K562 (cell line): ENCODE results near the gene PCBP4. TPM values are rescaled to one million over a fixed set of nuclear protein-coding genes. Genes with fewer than 3 reads are reported as not detected.

Source experiments
- ATAC-seq: fragments of 200-7000 bp; cut with Tn5 transposase; 3 replicates; pipeline ENCODE4 v1.9.1; 2020; ENCODE audit warnings: moderate library complexity
- BruUV-seq: library from RNA; stranded (reverse); fragments of 400-500 nt; replicated peaks from 2 replicates; lab custom pipeline; 2021; lab: Mats Ljungman, UMichigan
- CTCF ChIA-PET: fragments of 300-600 bp; formaldehyde crosslinking; extraction: SDS; loops from one replicate; lab custom pipeline; 2021; ENCODE audit warnings: low intra/inter-chr PET ratio; lab: Yijun Ruan, JAX
- POLR2A ChIA-PET: fragments of 300-600, 350-650 bp; sonication (Branson Sonifier 250); formaldehyde crosslinking; extraction: SDS; loops from one replicate; lab custom pipeline; 2021; ENCODE audit warnings: antibody characterized with exemption, inconsistent platforms; lab: Yijun Ruan, JAX
- DNase-seq, 4 experiments: peaks; one replicate each; pipeline versions ENCODE4 v3.0.0 to v3.0.0-alpha.2; 2011 to 2018; ENCODE audit warnings: low spot score in 3 of 4, mixed read lengths in 3 of 4; ENCODE audit errors: extremely low read depth in 1 of 4
- FAIRE-seq: peaks from 2 replicates; lab custom pipeline; 2011; peaks lifted over from hg19 to GRCh38; lab: Jason Lieb, UNC
- H2AFZ ChIP-seq: 2 replicates; pipeline ENCODE4 v1.6.0; 2011; ENCODE audit warnings: low read depth, low read length, control low read depth, inconsistent platforms
- H3K27ac ChIP-seq: fragments of 200-600 bp; 3 replicates; pipeline ENCODE4 v1.8.0; 2011; ENCODE audit warnings: low read depth, mild to moderate bottlenecking, control low read depth, inconsistent platforms, low read length, moderate library complexity, mixed read lengths; ENCODE audit errors: extremely low read depth
- H3K27me3 ChIP-seq, 2 experiments: fragments of 300-600 bp in 1 of 2; 2 replicates in 1 of 2; 3 replicates in 1 of 2; pipeline versions ENCODE4 v1.6.0 to v1.8.0; 2011; ENCODE audit warnings: inconsistent platforms in 2 of 2, low read length in 2 of 2, mild to moderate bottlenecking in 1 of 2, mixed read lengths in 1 of 2, moderate library complexity in 1 of 2; ENCODE audit not compliant: control insufficient read depth in 2 of 2, insufficient read depth in 2 of 2
- H3K36me3 ChIP-seq: fragments of 300-600 bp; 3 replicates; pipeline ENCODE4 v1.8.0; 2011; ENCODE audit warnings: mild to moderate bottlenecking, low read length, inconsistent platforms; ENCODE audit not compliant: control insufficient read depth, insufficient read depth
- H3K4me1 ChIP-seq, 2 experiments: fragments of 200-600 bp in 1 of 2; replicated peaks in 1 of 2; 2 replicates in 1 of 2; 3 replicates in 1 of 2; pipeline versions ENCODE4 v1.5.1 to v1.8.0; 2011; ENCODE audit warnings: inconsistent platforms in 2 of 2, low read length in 2 of 2, mild to moderate bottlenecking in 1 of 2, mixed read lengths in 1 of 2, moderate library complexity in 1 of 2; ENCODE audit not compliant: control insufficient read depth in 2 of 2, insufficient read depth in 2 of 2
- H3K4me2 ChIP-seq: 2 replicates; pipeline ENCODE4 v1.6.1; 2011; ENCODE audit warnings: low read length, control low read depth, inconsistent platforms, mixed read lengths; ENCODE audit not compliant: insufficient read depth
- H3K4me3 ChIP-seq: fragments of 200-600 bp; sonication (generic), shearing (Covaris generic); 2 replicates; pipeline ENCODE4 v1.5.1; 2016; ENCODE audit warnings: control low read depth, inconsistent platforms
- H3K79me2 ChIP-seq: fragments of 200-600 bp; 3 replicates; pipeline ENCODE4 v1.8.0; 2011; ENCODE audit warnings: low read length, inconsistent platforms; ENCODE audit not compliant: control insufficient read depth, insufficient read depth
- H3K9ac ChIP-seq, 2 experiments: 2 replicates each; pipeline versions ENCODE4 v1.6.0 to v1.6.1; 2011; ENCODE audit warnings: low read depth in 2 of 2, low read length in 2 of 2, control low read depth in 1 of 2, inconsistent platforms in 1 of 2, mild to moderate bottlenecking in 1 of 2, mixed read lengths in 1 of 2; ENCODE audit not compliant: insufficient read depth in 1 of 2
- H3K9me1 ChIP-seq: one replicate; pipeline ENCODE4 v1.6.0; 2011; ENCODE audit warnings: inconsistent platforms, mild to moderate bottlenecking, low read length, moderate library complexity; ENCODE audit not compliant: control insufficient read depth, insufficient read depth
- H3K9me3 ChIP-seq: replicated peaks from 2 replicates; pipeline ENCODE4 v1.5.1; 2011; ENCODE audit warnings: low read depth, low read length, inconsistent platforms; ENCODE audit not compliant: control insufficient read depth, insufficient read depth
- H4K20me1 ChIP-seq: replicated peaks from 2 replicates; pipeline ENCODE4 v1.6.1; 2011; ENCODE audit warnings: low read length, inconsistent platforms, mixed read lengths; ENCODE audit not compliant: control insufficient read depth, insufficient read depth
- ATF1 ChIP-seq, 2 experiments: fragments of 450-650 bp in 1 of 2; IDR thresholded peaks; 2 replicates each; pipeline ENCODE4 v1.6.1; 2016; ENCODE audit warnings: missing compliant biosample characterization in 1 of 2, missing genetic modification characterization in 1 of 2
- FOXA1 ChIP-seq: fragments of 450-650 bp; IDR thresholded peaks from 2 replicates; pipeline ENCODE4 v1.6.1; 2016; ENCODE audit warnings: mild to moderate bottlenecking, borderline replicate concordance
- HLTF ChIP-seq: fragments of 450-650 bp; IDR thresholded peaks from 2 replicates; pipeline ENCODE4 v1.6.1; 2016
- HOXB6 ChIP-seq: fragments of 250-450 bp; sonication (Bioruptor Pico); IDR thresholded peaks from 2 replicates; pipeline ENCODE4 v1.5.1; 2022; ENCODE audit warnings: mild to moderate bottlenecking, borderline replicate concordance
- JUN ChIP-seq, 2 experiments: sonication (generic) in 1 of 2; formaldehyde crosslinking in 1 of 2; IDR thresholded peaks; 2 replicates each; pipeline versions ENCODE4 v1.6.1 to v1.8.0; 2012 to 2022; ENCODE audit warnings: borderline replicate concordance in 2 of 2, mild to moderate bottlenecking in 2 of 2, improper control_type of control experiment in 1 of 2, low read depth in 1 of 2, low read length in 1 of 2, missing genetic modification reagents in 1 of 2
- POLR2G ChIP-seq: fragments of 200-400 bp; formaldehyde crosslinking; IDR thresholded peaks from 2 replicates; pipeline ENCODE4 v1.6.1; 2017; ENCODE audit warnings: low read depth, mild to moderate bottlenecking, antibody characterized with exemption, low read length, moderate library complexity
- RBFOX2 ChIP-seq: fragments of 200-400 bp; formaldehyde crosslinking; IDR thresholded peaks from 2 replicates; pipeline ENCODE4 v1.6.1; 2017; ENCODE audit warnings: low read depth, mild to moderate bottlenecking, low read length, moderate library complexity
- RBM14 ChIP-seq: fragments of 200-400 bp; formaldehyde crosslinking; IDR thresholded peaks from 2 replicates; pipeline ENCODE4 v1.6.1; 2018; ENCODE audit warnings: low read depth, mild to moderate bottlenecking, low read length, moderate library complexity, borderline replicate concordance; ENCODE audit not compliant: insufficient read depth
- SREBF2 ChIP-seq: sonication (generic); formaldehyde crosslinking; IDR thresholded peaks from 2 replicates; pipeline ENCODE4 v1.4.0; 2020; ENCODE audit warnings: mild to moderate bottlenecking, missing genetic modification reagents
- SRSF9 ChIP-seq: fragments of 200-400 bp; formaldehyde crosslinking; IDR thresholded peaks from 2 replicates; pipeline ENCODE4 v1.6.1; 2017; ENCODE audit warnings: low read depth, low read length, borderline replicate concordance
- TAL1 ChIP-seq: fragments of 450-650 bp; IDR thresholded peaks from 2 replicates; pipeline ENCODE4 v1.6.1; 2016; ENCODE audit warnings: mild to moderate bottlenecking
- ZFP30 ChIP-seq: fragments of 250-450 bp; sonication (Bioruptor Pico); IDR thresholded peaks from 2 replicates; pipeline ENCODE4 v1.8.0; 2022; ENCODE audit warnings: moderate library complexity, mild to moderate bottlenecking, inconsistent platforms, borderline replicate concordance
- ZNF232 ChIP-seq: sonication (generic); formaldehyde crosslinking; IDR thresholded peaks from 2 replicates; pipeline ENCODE4 v1.8.0; 2022; ENCODE audit warnings: mild to moderate bottlenecking, missing genetic modification reagents
- ZNF717 ChIP-seq: fragments of 250-450 bp; sonication (Bioruptor Pico); IDR thresholded peaks from 2 replicates; pipeline ENCODE4 v1.5.0; 2021
- ZNF76 ChIP-seq: fragments of 250-450 bp; sonication (Bioruptor Pico); IDR thresholded peaks from 2 replicates; pipeline ENCODE4 v1.4.0; 2020; ENCODE audit warnings: mild to moderate bottlenecking, moderate library complexity, borderline replicate concordance
- WGBS: fragments of 100-300 bp; shearing (Covaris generic); methylation state at CpG from one replicate; pipeline ENCODE4 v1.1.6; 2016; ENCODE audit warnings: low coverage, mixed read lengths; ENCODE audit not compliant: insufficient coverage; ENCODE audit errors: missing lambda C conversion rate; 5-methylcytosine and 5-hydroxymethylcytosine counted together
- in situ Hi-C: fragments of 300-500 bp; cut with MboI; formaldehyde crosslinking; loops from 4 replicates; pipeline ENCODE4 v1.15.0; 2018; ENCODE audit warnings: inconsistent platforms, mixed read lengths
- intact Hi-C: fragments of 100-400 bp; cut with micrococcal nuclease; formaldehyde crosslinking; loops from 2 replicates; pipeline ENCODE4 v1.14.2; 2022
- polyA plus RNA-seq, 8 experiments: library from polyadenylated mRNA; depleted of rRNA in 4 of 8; stranded (reverse) in 5 of 8; unstranded in 3 of 8; fragments of >200 nt; fragmentation: Nextera tagmentation in 2 of 8; fragmentation: Illumina TruSeq in 1 of 8; extraction: Ambion mirVana in 2 of 8; extraction: Trizol in 1 of 8; gene quantifications; 2 replicates each; pipeline versions ENCODE4 v1.2.1 to v1.2.3, GENCODE V29; 2011 to 2014; ENCODE audit warnings: inconsistent platforms in 1 of 8, missing spikeins in 1 of 8
- total RNA-seq, 7 experiments: library from RNA; depleted of rRNA in 6 of 7; stranded (reverse); fragments of >200 nt in 6 of 7; fragmentation: Illumina TruSeq in 2 of 7; extraction: Trizol in 2 of 7; gene quantifications; 2 replicates each; pipeline versions ENCODE4 v1.2.1 to v1.2.3, GENCODE V29; 2011 to 2021; ENCODE audit warnings: low replicate concordance in 1 of 7

Gene PCBP4
- total and polyA plus RNA-seq, 9 of the 15 experiments (the other 6 are each of a cell fraction or from before 2014, with no cell fraction given): 0.06 to 5.8 (median 2.6) TPM

DNA sequence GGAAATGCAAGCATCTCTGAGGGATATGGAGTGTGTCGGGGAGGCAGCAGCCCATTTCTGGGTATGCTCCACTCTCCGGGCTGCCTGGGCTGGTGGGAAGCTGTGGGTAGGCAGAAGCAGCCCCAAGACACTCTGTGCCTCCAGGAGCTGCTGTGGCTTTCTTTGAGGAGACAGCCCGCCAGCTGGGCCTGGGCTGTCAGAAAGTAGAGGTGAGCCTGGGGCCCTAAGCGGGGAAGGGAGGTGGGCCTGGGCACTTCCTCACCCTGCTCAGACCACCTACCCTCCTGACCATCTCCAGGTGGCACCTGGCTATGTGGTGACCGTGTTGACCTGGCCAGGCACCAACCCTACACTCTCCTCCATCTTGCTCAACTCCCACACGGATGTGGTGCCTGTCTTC is 17.8 kb upstream of the PCBP4 start:
- Histone ChIP-seq H3K36me3 (peaks cover 34% of the 10 kb centered on the region; the same call in 2 of the 3 replicates), H2AFZ (no peak overlapping the region), H4K20me1 (no peaks in the 10 kb centered on the region), H3K4me2 (peak overlapping the region; percentile 96), H3K79me2 (peaks cover 47% of the 10 kb centered on the region), H3K4me1 (peaks cover 35 to 68% of the 10 kb centered on the region in 2 experiments; a peak in 4 of 5 replicates), H3K9ac (peak overlapping the region; percentile 51 to 94), H3K9me3 (no peaks in the 10 kb centered on the region), H3K27me3 (no peaks in the 10 kb centered on the region), H3K4me3 (peak overlapping the region; percentile 55; the same call in 1 of the 2 replicates), H3K9me1 (no peaks in the 10 kb centered on the region), H3K27ac (peak overlapping the region; percentile 28; the same call in 2 of the 3 replicates)
- in situ Hi-C loops: no loop called here
- BruUV-seq: no TSS peak
- no peak for ATAC-seq
- ChIA-PET CTCF (no interaction called here), POLR2A (interaction anchor here (0.7 to 5.2 kb wide), 3 partner anchors 8 to 147 kb away, joined by 3 to 105 read pairs (median 3); partner anchors contain the start of gene RPL29)
- 56% methylated on average over 3 of the region's 6 CpGs for WGBS
- TF ChIP-seq SREBF2 (CRISPR knock-in tag) (no peak), POLR2G (peak; percentile 58), RBFOX2 (peak; percentile 63)
- no peak for DNase-seq
- intact Hi-C loops: no loop called here
- no peak for FAIRE-seq

DNA sequence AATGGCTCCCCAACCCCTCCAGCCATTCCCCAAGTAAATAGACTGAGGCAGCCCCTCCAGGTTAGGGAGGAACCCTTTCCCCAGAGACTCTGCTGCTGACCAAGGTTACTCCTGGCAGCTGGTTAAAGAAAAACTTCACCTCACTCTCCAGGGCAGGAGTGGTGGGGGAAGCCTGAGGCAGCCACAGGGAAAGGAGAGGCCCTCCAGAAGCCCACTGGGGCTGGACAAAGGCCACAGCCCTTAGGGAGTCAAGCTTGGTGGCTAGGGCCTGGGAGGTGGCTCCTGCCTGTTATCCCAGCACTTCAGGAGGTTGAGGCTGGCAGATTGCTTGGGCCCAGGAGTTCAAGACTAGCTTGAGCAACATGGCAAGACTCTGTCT is 17.0 kb upstream of the PCBP4 start:
- H3K79me2 ChIP-seq: peaks cover 47% of the 10 kb centered on the region
- TF ChIP-seq RBM14 (no peak), JUN (IDR thresholded peaks at IDR 0.05; ENCODE audit: borderline replicate concordance, low read depth, low read length) (no peak), JUN (CRISPR knock-in tag; IDR thresholded peaks at IDR 0.05; ENCODE audit: borderline replicate concordance) (no peak), ZFP30 (no peak), FOXA1 (no peak), SRSF9 (no peak), HLTF (no peak), ZNF232 (CRISPR knock-in tag) (no peak), ZNF717 (CRISPR knock-in tag) (no peak), TAL1 (no peak), ZNF76 (CRISPR knock-in tag) (no peak), HOXB6 (CRISPR knock-in tag) (no peak), ATF1 (CRISPR knock-in tag; IDR thresholded peaks at IDR 0.05) (no peak), ATF1 (tag; IDR thresholded peaks at IDR 0.05) (no peak; the same call in 1 of the 2 replicates)
- peak overlapping the region; percentile 91 for H3K27ac ChIP-seq
- H4K20me1 ChIP-seq: no peaks in the 10 kb centered on the region
- no peaks in the 10 kb centered on the region for H3K9me1 ChIP-seq
- ChIA-PET POLR2A (interaction anchor here (0.5 to 5.2 kb wide), 4 partner anchors 9 to 73 kb away, joined by 3 to 105 read pairs (median 15); partner anchors contain the start of genes ABHD14A, ABHD14B and RPL29), CTCF (no interaction called here)
- peak overlapping the region; percentile 94 to 97 for H3K9ac ChIP-seq
- intact Hi-C loops: no loop called here
- no peaks in the 10 kb centered on the region for H3K9me3 ChIP-seq
- H3K4me1 ChIP-seq: peaks cover 35 to 68% of the 10 kb centered on the region in 2 experiments; a peak in 4 of 5 replicates
- H3K4me2 ChIP-seq: peak overlapping the region; percentile 96
- H2AFZ ChIP-seq: no peak overlapping the region
- H3K4me3 ChIP-seq: peak overlapping the region; percentile 55
- no peaks in the 10 kb centered on the region for H3K27me3 ChIP-seq
- FAIRE-seq (no peak), ATAC-seq (no peak), DNase-seq (no peak)
- H3K36me3 ChIP-seq: peaks cover 33% of the 10 kb centered on the region; the same call in 2 of the 3 replicates
- no TSS peak for BruUV-seq
- in situ Hi-C loops: no loop called here
